LNCAP (cell line): Measurements from ENCODE around the gene DLG1.

Experiments
- TF ChIP-seq, protein P1 (sequence below): fragments of 450-650 bp; IDR thresholded peaks from 2 replicates; pipeline ENCODE4 v1.5.1; 2017; ENCODE audit warnings: mild to moderate bottlenecking

DLG1 gene

DNA sequence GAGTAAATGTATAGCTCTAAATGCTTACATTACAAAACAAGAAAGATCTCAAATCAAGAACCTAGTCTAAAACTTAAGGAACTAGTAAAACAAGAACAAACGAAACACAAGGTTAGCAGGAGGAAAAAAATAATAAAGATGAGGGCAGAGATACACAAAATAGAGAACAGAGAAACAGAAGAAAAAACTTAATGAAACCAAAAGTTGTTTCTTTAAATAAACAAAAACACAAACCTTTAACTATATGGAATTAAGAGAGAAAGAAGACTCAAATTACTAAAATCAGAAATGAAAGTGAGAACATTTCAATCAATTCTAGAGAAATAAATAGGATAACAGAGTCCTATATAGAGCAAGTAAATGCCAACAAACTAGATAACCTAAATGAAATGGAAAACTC, 59.6 kb downstream of the DLG1 start:
- TF ChIP-seq, protein P1, sequence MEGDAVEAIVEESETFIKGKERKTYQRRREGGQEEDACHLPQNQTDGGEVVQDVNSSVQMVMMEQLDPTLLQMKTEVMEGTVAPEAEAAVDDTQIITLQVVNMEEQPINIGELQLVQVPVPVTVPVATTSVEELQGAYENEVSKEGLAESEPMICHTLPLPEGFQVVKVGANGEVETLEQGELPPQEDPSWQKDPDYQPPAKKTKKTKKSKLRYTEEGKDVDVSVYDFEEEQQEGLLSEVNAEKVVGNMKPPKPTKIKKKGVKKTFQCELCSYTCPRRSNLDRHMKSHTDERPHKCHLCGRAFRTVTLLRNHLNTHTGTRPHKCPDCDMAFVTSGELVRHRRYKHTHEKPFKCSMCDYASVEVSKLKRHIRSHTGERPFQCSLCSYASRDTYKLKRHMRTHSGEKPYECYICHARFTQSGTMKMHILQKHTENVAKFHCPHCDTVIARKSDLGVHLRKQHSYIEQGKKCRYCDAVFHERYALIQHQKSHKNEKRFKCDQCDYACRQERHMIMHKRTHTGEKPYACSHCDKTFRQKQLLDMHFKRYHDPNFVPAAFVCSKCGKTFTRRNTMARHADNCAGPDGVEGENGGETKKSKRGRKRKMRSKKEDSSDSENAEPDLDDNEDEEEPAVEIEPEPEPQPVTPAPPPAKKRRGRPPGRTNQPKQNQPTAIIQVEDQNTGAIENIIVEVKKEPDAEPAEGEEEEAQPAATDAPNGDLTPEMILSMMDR, result no peak

DNA sequence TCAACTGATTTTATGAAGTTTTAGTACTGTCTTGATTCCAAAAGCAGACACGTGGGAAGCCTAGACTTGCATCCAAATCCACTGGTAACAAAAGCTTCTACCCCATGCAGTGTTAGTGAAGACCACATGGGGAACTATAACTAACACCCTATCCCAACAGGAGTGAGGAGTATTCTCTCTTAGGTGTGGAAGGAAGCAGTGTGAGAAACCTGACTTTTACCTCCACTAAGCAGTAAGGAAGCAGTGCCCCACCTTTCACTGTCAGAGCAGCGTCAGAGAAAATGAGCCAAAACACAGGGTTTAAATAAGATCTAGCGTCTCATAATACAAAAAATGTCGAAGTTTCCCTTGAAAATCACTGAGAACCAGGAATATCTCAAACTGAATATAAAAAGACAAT, 60.5 kb downstream of the DLG1 start:
- TF ChIP-seq, protein P1, result no peak

DNA sequence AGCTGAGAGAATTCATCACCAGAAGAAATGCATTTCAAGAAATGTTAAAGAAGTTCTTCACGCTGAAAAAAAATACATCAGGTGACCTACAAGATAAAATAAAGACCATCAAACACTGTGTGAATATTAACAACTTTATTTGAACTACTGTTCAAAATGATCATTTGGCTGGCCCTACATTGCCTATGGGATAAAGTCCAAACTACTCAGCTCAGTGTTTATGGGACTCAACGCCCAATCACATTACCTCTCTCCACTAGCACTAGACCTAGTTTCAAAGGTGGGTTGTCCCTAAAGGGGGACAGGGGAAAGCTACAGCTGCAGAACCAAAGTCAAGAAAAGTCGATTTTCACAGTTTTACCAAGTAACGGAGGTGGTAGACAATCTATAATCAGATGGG, 62.0 kb downstream of the DLG1 start:
- TF ChIP-seq, protein P1, result no peak

DNA sequence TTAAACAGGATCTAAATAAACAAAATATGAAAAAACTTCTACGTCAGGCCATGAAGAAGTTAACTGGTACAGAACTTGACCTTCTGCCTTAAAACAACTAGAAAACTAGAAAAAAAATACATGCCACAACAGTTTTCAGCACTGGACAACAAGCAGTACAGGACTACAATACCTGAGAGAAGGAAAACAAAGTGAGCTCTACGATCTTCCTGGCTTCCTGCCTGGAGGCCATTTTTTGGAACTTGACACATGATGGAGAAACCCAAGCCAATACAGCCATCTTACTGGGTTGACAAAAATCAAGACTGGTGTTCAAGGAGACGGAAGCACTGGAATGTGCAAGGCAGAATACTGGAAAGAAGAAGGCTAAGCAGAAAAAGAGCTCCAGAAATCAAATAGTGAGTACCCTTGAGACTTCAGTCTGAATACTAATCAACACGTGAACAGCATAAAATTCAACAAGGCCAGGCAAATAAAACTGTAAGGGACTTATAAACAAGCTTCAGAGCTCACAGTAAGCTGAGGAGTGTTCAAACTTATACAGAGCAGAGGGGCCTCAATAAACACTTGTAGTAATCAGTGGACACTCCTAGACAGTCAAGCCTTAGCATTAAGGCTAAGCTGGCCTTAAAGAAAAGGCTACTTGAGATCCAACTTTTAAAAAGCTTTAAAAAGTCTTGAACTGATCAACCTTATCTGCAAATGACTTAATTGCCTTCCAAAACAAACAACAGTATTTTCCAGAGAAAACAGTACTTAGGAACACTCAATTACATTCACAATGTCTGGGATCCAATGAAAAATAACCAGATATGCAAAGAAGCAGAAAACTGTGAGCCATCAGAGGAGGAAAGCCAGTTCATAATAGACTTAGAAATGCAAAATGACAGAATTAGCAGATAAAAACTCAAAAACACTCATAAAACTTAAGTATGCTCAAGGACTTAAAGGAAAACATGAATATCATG, 63.2 kb downstream of the DLG1 start:
- TF ChIP-seq, protein P1, result no peak

DNA sequence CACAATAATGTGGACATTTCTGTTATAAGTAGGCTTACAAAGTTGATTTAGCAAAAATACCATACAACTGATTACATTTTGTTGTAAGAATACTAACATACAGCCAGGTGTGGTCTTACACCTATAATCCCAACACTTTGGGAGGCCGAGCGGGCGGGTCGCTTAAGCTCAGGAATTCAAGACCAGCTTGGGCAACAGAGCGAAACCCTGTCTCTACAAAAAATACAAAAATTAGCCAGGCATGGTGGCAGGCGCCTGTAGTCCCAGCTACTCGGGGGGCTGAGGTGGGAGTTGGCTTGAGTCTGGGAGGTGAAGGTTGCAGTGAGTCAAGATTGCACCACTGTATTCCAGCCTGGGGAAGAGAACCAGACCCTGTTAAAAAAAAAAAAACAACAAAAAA, 67.1 kb downstream of the DLG1 start:
- TF ChIP-seq, protein P1, result no peak

DNA sequence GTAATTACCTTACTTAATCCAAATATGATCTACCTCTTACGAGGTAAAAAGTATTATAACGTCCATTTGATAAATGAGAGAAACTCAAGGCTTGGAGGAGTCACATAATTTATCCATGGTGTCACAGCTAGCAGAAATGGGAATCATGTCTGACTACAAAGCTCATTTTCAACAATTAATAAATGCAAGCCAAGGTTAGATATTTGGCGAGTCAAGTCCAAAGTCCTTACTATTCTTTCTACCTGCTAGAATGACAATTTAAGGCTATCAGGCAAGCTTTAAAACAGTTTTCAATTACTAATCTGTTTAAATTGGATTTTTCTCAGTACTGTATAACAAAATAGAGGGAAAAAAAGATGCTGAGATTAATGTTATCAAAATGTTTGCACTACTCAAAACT, 68.6 kb downstream of the DLG1 start:
- TF ChIP-seq, protein P1, result no peak

DNA sequence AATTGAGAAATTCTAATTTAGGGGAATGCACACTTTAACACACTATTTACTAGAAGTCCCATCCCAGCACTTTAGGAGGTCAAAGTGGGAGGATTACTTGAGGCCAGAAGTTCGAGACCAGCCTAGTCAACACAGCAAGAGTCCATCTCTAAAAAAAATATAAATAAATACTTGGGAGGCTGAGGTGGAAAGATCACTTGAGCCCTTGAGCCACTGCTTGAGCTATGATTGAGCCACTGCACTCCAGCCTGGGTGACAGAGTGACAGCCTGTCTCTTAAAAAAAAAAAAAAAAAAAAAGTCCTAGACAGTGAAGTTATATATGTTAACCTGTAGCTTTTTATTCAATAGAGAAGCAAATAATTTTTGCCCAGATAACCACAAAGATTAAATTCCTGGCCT, 69.2 kb downstream of the DLG1 start:
- TF ChIP-seq, protein P1, result no peak
